HG02588 (cell line): Measurements from ENCODE around the gene HPCAL1.
"Not testable (repeated sequence)": the region's sequence is repeated elsewhere in the genome, so short reads cannot be mapped to it uniquely, and the experiment has no call there.

Experiments used
- ATAC-seq: cut with Tn5 transposase; IDR thresholded peaks from one replicate; pipeline ENCODE4 v1.9.1; 2021; ENCODE audit warnings: mild to moderate bottlenecking, moderate library complexity; ENCODE audit not compliant: unreplicated experiment

The HPCAL1 gene

GRCh38 chr2:10452956-10453904 lies 150.5 kb downstream of the HPCAL1 start:
- no peak for ATAC-seq

GRCh38 chr2:10453905-10454298 lies 151.2 kb downstream of the HPCAL1 start:
- ATAC-seq = no peak

- no peak for ATAC-seq
Observed at GRCh38 chr2:10454505-10454904, 151.8 kb downstream of the HPCAL1 start.

GRCh38 chr2:10457195-10457594 lies 154.5 kb downstream of the HPCAL1 start:
- not testable (repeated sequence) for ATAC-seq

- ATAC-seq = no peak
Observed at GRCh38 chr2:10457846-10458598, 155.3 kb downstream of the HPCAL1 start.

- ATAC-seq = no peak
Observed at GRCh38 chr2:10460366-10460796, 157.7 kb downstream of the HPCAL1 start.

- no peak for ATAC-seq
Observed at GRCh38 chr2:10462178-10463083, 159.7 kb downstream of the HPCAL1 start.

GRCh38 chr2:10465910-10466309 lies 163.2 kb downstream of the HPCAL1 start:
- no peak for ATAC-seq

GRCh38 chr2:10466801-10467200 lies 164.1 kb downstream of the HPCAL1 start:
- ATAC-seq = no peak

- no peak for ATAC-seq
Observed at GRCh38 chr2:10467401-10467800, 164.7 kb downstream of the HPCAL1 start.

GRCh38 chr2:10469301-10469700 lies 166.6 kb downstream of the HPCAL1 start:
- no peak for ATAC-seq

GRCh38 chr2:10469955-10470608 lies 167.4 kb downstream of the HPCAL1 start:
- ATAC-seq = no peak

GRCh38 chr2:10471046-10471571 lies 168.4 kb downstream of the HPCAL1 start:
- ATAC-seq = no peak

GRCh38 chr2:10471955-10472354 lies 169.3 kb downstream of the HPCAL1 start:
- ATAC-seq = no peak

- ATAC-seq = no peak
Observed at GRCh38 chr2:10473121-10473756, 170.5 kb downstream of the HPCAL1 start.

GRCh38 chr2:10475221-10475722 lies 172.6 kb downstream of the HPCAL1 start:
- ATAC-seq = no peak

- ATAC-seq = no peak
Observed at GRCh38 chr2:10475811-10476660, 173.3 kb downstream of the HPCAL1 start.

GRCh38 chr2:10476723-10477442 lies 174.2 kb downstream of the HPCAL1 start:
- ATAC-seq = no peak
